ENCODE measurements around the gene CDK5.

DNA sequence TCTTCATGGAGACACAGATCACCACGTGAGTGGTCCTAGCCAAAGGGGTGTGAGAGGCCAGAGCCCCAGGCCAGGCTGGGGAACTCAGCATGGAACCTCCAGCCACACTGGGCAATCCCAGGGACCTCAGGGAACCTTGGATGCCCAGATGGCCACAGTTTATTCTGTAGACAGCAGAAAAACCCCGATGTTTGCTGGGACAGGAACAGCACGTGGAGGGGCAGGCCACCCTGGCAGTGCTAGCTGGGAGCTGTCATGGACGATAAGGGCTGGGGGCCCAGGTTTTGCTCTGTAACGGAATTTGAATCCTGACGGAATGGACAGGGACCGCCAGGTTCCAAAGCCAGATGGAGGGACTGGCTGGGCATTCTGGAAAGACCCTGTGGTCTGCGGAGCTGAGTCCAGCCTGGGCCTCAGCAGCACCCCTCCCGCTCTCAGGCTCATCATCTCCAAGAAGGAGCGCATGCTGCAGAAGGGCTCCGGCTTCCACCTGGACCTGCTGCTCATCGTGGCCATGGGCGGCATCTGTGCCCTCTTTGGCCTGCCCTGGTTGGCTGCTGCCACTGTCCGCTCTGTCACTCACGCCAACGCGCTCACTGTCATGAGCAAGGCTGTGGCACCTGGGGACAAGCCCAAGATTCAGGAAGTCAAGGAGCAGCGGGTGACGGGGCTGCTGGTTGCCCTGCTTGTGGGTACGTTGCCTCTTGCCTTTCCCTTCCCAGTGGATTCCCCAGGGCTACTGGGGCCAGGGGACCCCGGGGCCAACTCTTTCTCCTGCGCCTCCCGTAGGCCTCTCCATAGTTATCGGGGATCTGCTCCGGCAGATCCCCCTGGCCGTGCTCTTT is 17.3 kb upstream of the CDK5 start:
- no peak for TF ChIP-seq CTCF (conservative IDR thresholded peaks at IDR 0.05 in 1 of 2, IDR thresholded peaks at IDR 0.05 in 1 of 2; ENCODE audit: low read depth in 1 of 2, low read length in 2 of 2)
- no peak for TF ChIP-seq EZH2 (IDR thresholded peaks at IDR 0.05; ENCODE audit: low read length, missing control alignments)

Measured in fibroblast of lung (primary cell).